GM12874 (cell line): ENCODE results near the gene CYP4F8.

ENCODE experiments used
- TF ChIP-seq, protein P1 (sequence below): IDR thresholded peaks from 2 replicates; pipeline ENCODE4 v1.5.1; 2011; ENCODE audit warnings: low read depth, mild to moderate bottlenecking, control low read depth, low read length, moderate library complexity; ENCODE audit not compliant: insufficient read depth

The CYP4F8 gene

DNA sequence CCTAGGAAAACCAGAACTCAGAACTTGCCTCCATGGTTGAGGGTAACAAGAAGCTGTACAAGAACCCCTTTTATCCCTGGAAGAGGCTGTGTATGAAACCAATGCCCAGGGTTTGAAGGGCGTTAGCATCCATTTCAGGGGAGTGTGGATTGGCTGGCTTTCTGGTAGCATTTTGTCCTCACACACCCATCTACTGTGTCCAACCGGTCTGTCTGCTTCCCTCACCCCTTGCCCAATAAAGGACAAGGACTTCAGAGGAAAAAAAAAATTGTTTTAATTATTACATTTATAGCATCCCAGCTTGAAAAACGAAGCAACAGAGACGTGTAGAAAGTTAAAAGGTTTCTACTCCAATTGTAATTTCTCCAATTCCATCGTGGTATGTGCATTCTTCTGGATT is 2.7 kb upstream of the CYP4F8 start:
- TF ChIP-seq, protein P1, sequence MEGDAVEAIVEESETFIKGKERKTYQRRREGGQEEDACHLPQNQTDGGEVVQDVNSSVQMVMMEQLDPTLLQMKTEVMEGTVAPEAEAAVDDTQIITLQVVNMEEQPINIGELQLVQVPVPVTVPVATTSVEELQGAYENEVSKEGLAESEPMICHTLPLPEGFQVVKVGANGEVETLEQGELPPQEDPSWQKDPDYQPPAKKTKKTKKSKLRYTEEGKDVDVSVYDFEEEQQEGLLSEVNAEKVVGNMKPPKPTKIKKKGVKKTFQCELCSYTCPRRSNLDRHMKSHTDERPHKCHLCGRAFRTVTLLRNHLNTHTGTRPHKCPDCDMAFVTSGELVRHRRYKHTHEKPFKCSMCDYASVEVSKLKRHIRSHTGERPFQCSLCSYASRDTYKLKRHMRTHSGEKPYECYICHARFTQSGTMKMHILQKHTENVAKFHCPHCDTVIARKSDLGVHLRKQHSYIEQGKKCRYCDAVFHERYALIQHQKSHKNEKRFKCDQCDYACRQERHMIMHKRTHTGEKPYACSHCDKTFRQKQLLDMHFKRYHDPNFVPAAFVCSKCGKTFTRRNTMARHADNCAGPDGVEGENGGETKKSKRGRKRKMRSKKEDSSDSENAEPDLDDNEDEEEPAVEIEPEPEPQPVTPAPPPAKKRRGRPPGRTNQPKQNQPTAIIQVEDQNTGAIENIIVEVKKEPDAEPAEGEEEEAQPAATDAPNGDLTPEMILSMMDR: no peak

DNA sequence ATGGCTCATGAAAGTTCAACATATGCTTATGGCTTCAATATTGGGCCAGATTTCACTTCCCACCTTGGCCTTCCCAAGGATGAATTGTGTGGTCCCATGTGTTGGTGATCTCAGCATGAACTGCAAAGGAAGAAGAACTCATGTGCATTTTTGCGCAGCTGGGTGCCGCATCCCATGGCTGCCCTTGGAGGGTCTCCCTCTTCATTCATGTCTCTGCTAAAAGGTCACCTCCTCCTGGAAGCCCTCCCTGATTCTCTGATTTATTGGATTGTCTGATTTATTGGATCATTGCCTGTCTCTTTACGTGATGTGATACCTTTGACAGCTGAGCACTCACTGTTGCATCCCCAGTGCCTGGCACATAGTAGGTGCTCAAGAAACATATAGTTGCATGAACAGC is 1.7 kb upstream of the CYP4F8 start:
- TF ChIP-seq, protein P1: no peak

DNA sequence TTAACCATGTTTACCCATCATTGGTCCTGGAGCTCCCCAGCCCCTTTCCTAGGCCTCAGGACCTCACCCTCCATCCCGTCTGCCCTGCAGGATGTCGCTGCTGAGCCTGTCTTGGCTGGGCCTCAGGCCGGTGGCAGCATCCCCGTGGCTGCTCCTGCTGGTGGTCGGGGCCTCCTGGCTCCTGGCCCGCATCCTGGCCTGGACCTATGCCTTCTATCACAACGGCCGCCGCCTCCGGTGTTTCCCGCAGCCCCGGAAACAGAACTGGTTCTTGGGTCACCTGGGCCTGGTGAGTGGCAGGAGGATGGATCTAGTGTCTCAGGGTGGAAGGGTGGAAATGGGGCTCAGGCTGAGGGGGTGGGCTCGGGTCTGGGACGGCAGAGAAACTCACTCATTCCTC is 508 bp downstream of the CYP4F8 start:
- TF ChIP-seq, protein P1: no peak

DNA sequence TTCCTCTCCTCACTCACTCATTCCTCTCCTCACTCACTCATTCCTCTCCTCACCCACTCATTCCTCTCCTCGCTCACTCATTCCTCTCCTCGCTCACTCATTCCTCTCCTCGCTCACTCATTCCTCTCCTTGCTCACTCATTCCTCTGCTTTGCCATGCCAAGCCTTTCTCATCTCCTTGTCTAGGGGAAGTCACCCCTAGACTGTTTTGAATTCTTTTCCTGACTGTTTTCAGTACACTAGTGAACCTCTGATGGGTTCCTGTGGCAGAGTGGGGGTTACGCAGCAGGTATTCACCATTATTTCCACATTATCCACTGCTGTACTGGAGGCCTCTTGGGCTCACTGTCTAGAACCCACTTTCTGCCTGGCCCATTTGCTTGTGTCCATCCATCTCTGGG is 1.2 kb downstream of the CYP4F8 start:
- TF ChIP-seq, protein P1: no peak

DNA sequence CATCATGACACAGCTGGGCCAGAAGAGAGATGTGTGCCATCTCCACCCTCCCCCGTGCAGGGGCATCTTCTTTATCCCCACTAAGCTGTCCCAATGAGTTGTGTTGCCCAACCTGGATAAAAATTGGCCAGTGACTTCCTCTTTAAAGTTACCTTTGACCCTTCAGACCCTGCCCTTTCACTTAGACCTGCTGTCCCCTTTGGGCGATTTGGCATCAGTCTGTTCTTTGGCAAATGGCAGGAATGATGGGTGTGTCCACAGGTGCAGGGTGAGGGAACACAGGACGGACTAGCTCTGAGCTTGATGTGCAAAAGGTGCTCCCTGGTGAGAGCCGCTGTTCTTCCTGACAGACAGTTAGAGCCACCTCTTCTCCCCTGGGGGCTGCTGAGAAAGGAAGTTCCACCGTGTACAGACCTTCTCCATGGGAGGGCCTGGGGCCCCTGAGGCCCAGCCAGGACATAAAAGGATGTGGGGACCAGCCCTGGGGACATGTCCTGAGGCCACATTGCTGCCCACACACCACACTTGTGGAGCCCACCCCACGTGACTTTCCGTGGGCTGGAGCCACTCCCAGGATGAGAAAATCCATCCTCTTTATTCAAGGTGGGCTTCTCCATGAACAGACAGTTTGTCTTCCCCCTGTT is 1.7 kb downstream of the CYP4F8 start:
- TF ChIP-seq, protein P1: no peak

DNA sequence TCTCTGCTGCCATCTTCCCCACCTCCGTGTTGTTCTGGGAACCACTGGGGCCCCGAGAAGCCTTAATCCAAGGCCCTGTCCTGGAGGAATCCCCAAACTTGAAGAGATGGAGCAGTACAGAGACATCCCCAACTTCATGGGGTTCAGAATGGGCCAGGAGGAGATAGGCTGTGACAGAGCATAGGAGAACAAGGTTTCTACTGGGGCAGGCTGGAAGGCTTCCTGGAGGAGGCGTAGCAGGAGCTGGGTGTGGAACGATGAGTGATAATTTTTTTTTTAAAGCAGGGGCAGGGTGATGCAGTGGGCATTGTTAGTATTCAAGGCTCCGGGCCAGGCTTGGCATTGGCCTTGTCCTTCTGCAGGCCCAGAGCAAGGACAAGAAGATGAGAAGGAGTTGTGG is 3.3 kb downstream of the CYP4F8 start:
- TF ChIP-seq, protein P1: no peak

DNA sequence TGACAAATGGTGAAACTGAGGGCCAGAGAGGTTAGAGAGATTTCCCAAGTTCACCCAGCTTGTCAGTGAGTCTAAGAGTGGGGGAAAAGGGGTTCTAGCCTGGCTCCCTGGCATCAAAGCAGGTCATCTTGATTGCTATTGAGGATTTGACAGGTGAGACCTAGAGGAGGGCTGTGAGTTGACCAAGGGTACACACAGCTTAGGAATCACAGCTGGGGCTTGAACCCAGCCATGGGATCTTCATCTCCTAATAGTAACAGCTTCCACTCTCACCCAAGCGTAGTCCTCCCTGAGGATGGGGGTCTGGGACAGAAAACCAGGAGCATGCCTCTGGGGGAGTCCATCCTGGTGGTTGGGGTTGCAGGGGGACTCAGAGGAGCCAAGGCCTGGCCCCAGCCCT is 6.8 kb downstream of the CYP4F8 start:
- TF ChIP-seq, protein P1: no peak

DNA sequence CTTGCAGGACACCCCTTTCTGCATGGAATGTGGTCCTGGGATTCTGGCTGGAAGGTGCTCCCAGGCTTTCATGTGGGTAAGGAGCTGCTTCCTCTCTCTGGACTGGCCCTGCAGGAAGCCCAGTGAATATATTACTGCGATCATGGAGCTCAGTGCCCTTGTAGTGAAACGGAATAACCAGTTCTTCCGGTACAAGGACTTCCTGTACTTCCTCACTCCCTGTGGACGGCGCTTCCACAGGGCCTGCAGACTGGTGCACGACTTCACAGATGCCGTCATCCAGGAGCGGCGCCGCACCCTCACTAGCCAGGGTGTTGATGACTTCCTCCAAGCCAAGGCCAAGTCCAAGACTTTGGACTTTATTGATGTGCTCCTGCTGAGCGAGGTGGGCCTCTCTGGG is 8.0 kb downstream of the CYP4F8 start:
- TF ChIP-seq, protein P1: no peak
